ENCODE measurements around the gene CDV3. TPM values are rescaled to one million over a fixed set of nuclear protein-coding genes. Genes with fewer than 3 reads are reported as not detected.

CDV3 gene
- total and polyA plus RNA-seq, 9 of the 15 experiments (the other 6 are each of a cell fraction or from before 2014, with no cell fraction given), result 72.3 to 273 (median 116) TPM

- TF ChIP-seq ESRRA (IDR thresholded peaks at IDR 0.05; ENCODE audit: borderline replicate concordance, low read depth), result peak; percentile 28; the same call in 1 of the 2 replicates
- TF ChIP-seq PATZ1 (CRISPR knock-in tag; IDR thresholded peaks at IDR 0.05; ENCODE audit: borderline replicate concordance), result no peak
- no peak for TF ChIP-seq KAT7 (CRISPR knock-in tag; IDR thresholded peaks at IDR 0.05; ENCODE audit: borderline replicate concordance)
- TF ChIP-seq CEBPB (tag; IDR thresholded peaks at IDR 0.05), result peak; percentile 59
- no peak for TF ChIP-seq GTF3C2 (IDR thresholded peaks at IDR 0.05; ENCODE audit: borderline replicate concordance, extremely low read depth, insufficient read length)
- TF ChIP-seq TEAD1 (CRISPR knock-in tag; IDR thresholded peaks at IDR 0.05), result no peak
- TF ChIP-seq IFI16 (CRISPR knock-in tag; IDR thresholded peaks at IDR 0.05), result no peak
- no peak for TF ChIP-seq HDAC8 (tag; IDR thresholded peaks at IDR 0.05)
- no peak for TF ChIP-seq SMC3 (conservative IDR thresholded peaks at IDR 0.05; ENCODE audit: insufficient read depth, low read depth, low read length)
- no peak for TF ChIP-seq ZSCAN29 (IDR thresholded peaks at IDR 0.05)
- TF ChIP-seq ZNF23 (CRISPR knock-in tag; IDR thresholded peaks at IDR 0.05), result 0 out of 2 replicates have a peak, but pooled peaks have one; percentile 16
- TF ChIP-seq SREBF2 (CRISPR knock-in tag; IDR thresholded peaks at IDR 0.05), result no peak
- TF ChIP-seq ADNP (tag; IDR thresholded peaks at IDR 0.05), result peak; percentile 68
- no peak for TF ChIP-seq NR0B1 (IDR thresholded peaks at IDR 0.05; ENCODE audit: partially characterized antibody)
- no peak for TF ChIP-seq LEF1 (IDR thresholded peaks at IDR 0.05)
- no peak for TF ChIP-seq ZFP36 (IDR thresholded peaks at IDR 0.05; ENCODE audit: low read depth, low read length, partially characterized antibody)
- peak; percentile 49; the same call in 1 of the 2 replicates for TF ChIP-seq BCOR (IDR thresholded peaks at IDR 0.05)
- TF ChIP-seq TAF1 (IDR thresholded peaks at IDR 0.05; ENCODE audit: control insufficient read depth, extremely low read depth, insufficient read depth, low read length, severe bottlenecking), result no peak
- TF ChIP-seq ETV6 (IDR thresholded peaks at IDR 0.05; ENCODE audit: borderline replicate concordance in 1 of 2, low read depth in 2 of 2, low read length in 1 of 2), result no peak
- TF ChIP-seq ETV6 (CRISPR knock-in tag; IDR thresholded peaks at IDR 0.05; ENCODE audit: borderline replicate concordance), result no peak
- TF ChIP-seq RB1 (IDR thresholded peaks at IDR 0.05; ENCODE audit: low read depth), result no peak
- TF ChIP-seq NR3C1 (CRISPR knock-in tag; IDR thresholded peaks at IDR 0.05), result no peak
- no peak for TF ChIP-seq ERF (CRISPR knock-in tag; IDR thresholded peaks at IDR 0.05)
These were observed 1.1 kb upstream of the CDV3 start (continued) for GRCh38 chr3:133572158-133573053.
